Neuronal stem cell (in vitro differentiated cells): Measurements from ENCODE around the gene NDUFA8.

Source experiments
- DNase-seq: peaks from one replicate; pipeline ENCODE4 v3.0.0-alpha.2; 2013; ENCODE audit warnings: low spot score
- H2AFZ ChIP-seq: one replicate; pipeline ENCODE4 v1.6.1; 2013; ENCODE audit warnings: mild to moderate bottlenecking, low read length, inconsistent platforms
- H2AK5ac ChIP-seq: 2 replicates; pipeline ENCODE4 v1.6.1; 2013; ENCODE audit warnings: low read depth, mild to moderate bottlenecking, inconsistent platforms, low read length, moderate library complexity, mixed read lengths
- H2BK120ac ChIP-seq: 2 replicates; pipeline ENCODE4 v1.6.1; 2013; ENCODE audit warnings: low read depth, mild to moderate bottlenecking, inconsistent platforms, low read length, moderate library complexity, mixed read lengths
- H2BK12ac ChIP-seq: one replicate; pipeline ENCODE4 v1.6.1; 2013; ENCODE audit warnings: low read length, inconsistent platforms
- H2BK15ac ChIP-seq: 2 replicates; pipeline ENCODE4 v1.6.1; 2013; ENCODE audit warnings: mild to moderate bottlenecking, low read length, inconsistent platforms, mixed read lengths
- H2BK5ac ChIP-seq: one replicate; pipeline ENCODE4 v1.6.1; 2013; ENCODE audit warnings: inconsistent platforms, mild to moderate bottlenecking, low read length, moderate library complexity
- H3K14ac ChIP-seq: one replicate; pipeline ENCODE4 v1.6.1; 2013; ENCODE audit warnings: low read length, inconsistent platforms
- H3K18ac ChIP-seq: 2 replicates; pipeline ENCODE4 v1.6.1; 2013; ENCODE audit warnings: low read length, inconsistent platforms
- H3K23ac ChIP-seq: 2 replicates; pipeline ENCODE4 v1.6.1; 2013; ENCODE audit warnings: low read depth, mild to moderate bottlenecking, mixed read lengths, low read length, inconsistent platforms; ENCODE audit not compliant: poor library complexity
- H3K27ac ChIP-seq: replicated peaks from 3 replicates; pipeline ENCODE4 v1.5.1; 2013; ENCODE audit warnings: low read length, inconsistent platforms
- H3K27me3 ChIP-seq, 3 experiments: 2 replicates each; pipeline ENCODE4 v1.6.1; 2013; ENCODE audit warnings: low read length in 3 of 3, mild to moderate bottlenecking in 2 of 3, inconsistent platforms in 1 of 3, low read depth in 1 of 3, mixed read lengths in 1 of 3, moderate library complexity in 1 of 3; ENCODE audit not compliant: control insufficient read depth in 3 of 3, insufficient read depth in 3 of 3
- H3K36me3 ChIP-seq, 2 donors: replicated peaks in 1 of 2; 2 replicates each; pipeline ENCODE4 v1.6.1; 2013; ENCODE audit warnings: low read length in 2 of 2; ENCODE audit not compliant: control insufficient read depth in 2 of 2, insufficient read depth in 2 of 2
- H3K4ac ChIP-seq: 2 replicates; pipeline ENCODE4 v1.6.1; 2013; ENCODE audit warnings: inconsistent platforms, mild to moderate bottlenecking, low read length, moderate library complexity
- H3K4me1 ChIP-seq, 2 donors: 1 replicate in 1 of 2; 2 replicates in 1 of 2; pipeline ENCODE4 v1.6.1; 2013; ENCODE audit warnings: low read length in 2 of 2, low read depth in 1 of 2; ENCODE audit not compliant: control insufficient read depth in 2 of 2, insufficient read depth in 1 of 2
- H3K4me2 ChIP-seq: one replicate; pipeline ENCODE4 v1.6.1; 2013; ENCODE audit warnings: mild to moderate bottlenecking, low read length, inconsistent platforms; ENCODE audit not compliant: insufficient read depth, poor library complexity, severe bottlenecking
- H3K4me3 ChIP-seq, 2 donors: 2 replicates each; pipeline ENCODE4 v1.5.1; 2013; ENCODE audit warnings: low read length in 2 of 2, mild to moderate bottlenecking in 2 of 2, inconsistent platforms in 1 of 2, moderate library complexity in 1 of 2
- H3K79me1 ChIP-seq: one replicate; pipeline ENCODE4 v1.6.1; 2013; ENCODE audit warnings: low read depth, mild to moderate bottlenecking, inconsistent platforms, low read length, moderate library complexity
- H3K9ac ChIP-seq: one replicate; pipeline ENCODE4 v1.6.1; 2013; ENCODE audit warnings: mild to moderate bottlenecking, low read depth, low read length, inconsistent platforms; ENCODE audit not compliant: poor library complexity
- H3K9me3 ChIP-seq, 2 donors: replicated peaks in 1 of 2; 2 replicates each; pipeline versions ENCODE3 to v1.6.1; 2013; ENCODE audit warnings: low read length in 2 of 2, mild to moderate bottlenecking in 2 of 2, inconsistent platforms in 1 of 2, low read depth in 1 of 2, mixed read lengths in 1 of 2, moderate library complexity in 1 of 2; ENCODE audit not compliant: control insufficient read depth in 2 of 2, insufficient read depth in 1 of 2
- H4K8ac ChIP-seq: one replicate; pipeline ENCODE4 v1.6.1; 2013; ENCODE audit warnings: low read depth, mild to moderate bottlenecking, inconsistent platforms, low read length, moderate library complexity
- H4K91ac ChIP-seq: one replicate; pipeline ENCODE4 v1.6.1; 2013; ENCODE audit warnings: low read length, low read depth, mild to moderate bottlenecking, inconsistent platforms; ENCODE audit not compliant: poor library complexity
- WGBS, 2 donors: extraction: QIAGEN DNeasy Blood & Tissue Kit; methylation state at CpG; one replicate each; pipeline ENCODE4 v1.1.7; 2013; ENCODE audit warnings: missing lambda C conversion rate in 2 of 2, mixed read lengths in 1 of 2; ENCODE audit not compliant: insufficient read length in 2 of 2, insufficient replicate concordance in 1 of 2; ENCODE audit errors: extremely low coverage in 2 of 2; 5-methylcytosine and 5-hydroxymethylcytosine counted together

NDUFA8 gene

GRCh38 chr9:122145592-122145863 is 14.1 kb downstream of the NDUFA8 start:
- no peak overlapping the region for H3K14ac ChIP-seq
- no peak for DNase-seq
- no peak overlapping the region for H2AK5ac ChIP-seq
- H4K91ac ChIP-seq = no peak overlapping the region
- no peak overlapping the region for H3K9ac ChIP-seq
- H3K9me3 ChIP-seq = no peaks in the 10 kb centered on the region
- no peak overlapping the region for H3K23ac ChIP-seq
- H3K18ac ChIP-seq = no peak overlapping the region
- H3K4ac ChIP-seq = no peak overlapping the region
- no CpG with 5 or more reads among the region's 2 CpGs for WGBS, 2 donors
- no peaks in the 10 kb centered on the region for H3K27me3 ChIP-seq
- H4K8ac ChIP-seq = no peak overlapping the region
- no peak overlapping the region for H2BK5ac ChIP-seq
- H2BK120ac ChIP-seq = no peak overlapping the region
- H3K36me3 ChIP-seq = peaks cover 17 to 82% of the 10 kb centered on the region in 2 donors
- no peak overlapping the region for H3K27ac ChIP-seq
- no peaks in the 10 kb centered on the region for H3K4me1 ChIP-seq
- no peak overlapping the region for H2BK15ac ChIP-seq
- H2BK12ac ChIP-seq = no peak overlapping the region
- H3K79me1 ChIP-seq = no peaks in the 10 kb centered on the region
- no peak overlapping the region for H3K4me2 ChIP-seq
- H2AFZ ChIP-seq = no peak overlapping the region
- no peak overlapping the region for H3K4me3 ChIP-seq

GRCh38 chr9:122144836-122145591 is 14.6 kb downstream of the NDUFA8 start:
- peaks cover 17 to 78% of the 10 kb centered on the region in 2 donors for H3K36me3 ChIP-seq

GRCh38 chr9:122143876-122144405 is 15.6 kb downstream of the NDUFA8 start:
- H3K4me3 ChIP-seq = no peak overlapping the region
- H3K4ac ChIP-seq = no peak overlapping the region
- H3K9ac ChIP-seq = no peak overlapping the region
- no peaks in the 10 kb centered on the region for H3K9me3 ChIP-seq
- no peak overlapping the region for H3K4me2 ChIP-seq
- H3K27ac ChIP-seq = no peak overlapping the region
- peaks cover 17 to 70% of the 10 kb centered on the region in 2 donors for H3K36me3 ChIP-seq
- no peak overlapping the region for H2BK12ac ChIP-seq
- no peak overlapping the region for H3K14ac ChIP-seq
- no peak overlapping the region for H3K23ac ChIP-seq
- no CpG with 5 or more reads among the region's 14 CpGs for WGBS, 2 donors
- H2BK15ac ChIP-seq = no peak overlapping the region
- H3K27me3 ChIP-seq = peaks cover 0 to 4% (median 0%) of the 10 kb centered on the region in 3 experiments
- H2AK5ac ChIP-seq = no peak overlapping the region
- H4K91ac ChIP-seq = no peak overlapping the region
- no peak overlapping the region for H4K8ac ChIP-seq
- no peak overlapping the region for H2AFZ ChIP-seq
- H3K4me1 ChIP-seq = no peaks in the 10 kb centered on the region
- no peak overlapping the region for H3K18ac ChIP-seq
- DNase-seq = no peak
- H2BK5ac ChIP-seq = no peak overlapping the region
- no peaks in the 10 kb centered on the region for H3K79me1 ChIP-seq
- H2BK120ac ChIP-seq = no peak overlapping the region

More at GRCh38 chr9:122144836-122145591, 14.6 kb downstream of the NDUFA8 start:
- Histone ChIP-seq H3K4me3 (no peak overlapping the region), H3K27ac (no peak overlapping the region), H3K9me3 (no peaks in the 10 kb centered on the region), H2BK12ac (no peak overlapping the region), H3K4me1 (no peaks in the 10 kb centered on the region), H3K27me3 (no peaks in the 10 kb centered on the region), H2BK15ac (no peak overlapping the region), H4K8ac (no peak overlapping the region), H2AFZ (no peak overlapping the region), H3K14ac (no peak overlapping the region), H4K91ac (no peak overlapping the region), H2AK5ac (no peak overlapping the region), H3K4ac (no peak overlapping the region), H3K18ac (no peak overlapping the region), H2BK120ac (no peak overlapping the region), H3K9ac (no peak overlapping the region), H2BK5ac (no peak overlapping the region), H3K4me2 (no peak overlapping the region), H3K23ac (no peak overlapping the region), H3K79me1 (no peaks in the 10 kb centered on the region)
- WGBS, 2 donors = no CpG with 5 or more reads among the region's 3 CpGs
- no peak for DNase-seq

GRCh38 chr9:122143296-122143695 is 16.3 kb downstream of the NDUFA8 start:
- Histone ChIP-seq H4K91ac (no peak overlapping the region), H2BK5ac (no peak overlapping the region), H2AK5ac (no peak overlapping the region), H2AFZ (no peak overlapping the region), H3K4me3 (no peak overlapping the region), H3K4me2 (no peak overlapping the region), H3K9me3 (no peaks in the 10 kb centered on the region), H3K18ac (no peak overlapping the region), H3K79me1 (no peaks in the 10 kb centered on the region), H3K27me3 (peaks cover 0 to 6% (median 0%) of the 10 kb centered on the region in 3 experiments), H2BK15ac (no peak overlapping the region), H3K27ac (no peak overlapping the region), H3K4me1 (no peaks in the 10 kb centered on the region), H2BK120ac (no peak overlapping the region), H4K8ac (no peak overlapping the region), H3K9ac (no peak overlapping the region), H3K23ac (no peak overlapping the region), H3K36me3 (peaks cover 17 to 63% of the 10 kb centered on the region in 2 donors), H3K14ac (no peak overlapping the region), H2BK12ac (no peak overlapping the region), H3K4ac (no peak overlapping the region)
- WGBS, 2 donors = no CpG with 5 or more reads among the region's 1 CpG
- no peak for DNase-seq
